OCI-LY3 (cell line): Measurements from ENCODE around the gene MYH7.

Experiments
- CTCF ChIP-seq: fragments of 200-600, 300-600 bp; sonication (generic); IDR thresholded peaks from 2 replicates; pipeline ENCODE4 v1.5.1; 2014; ENCODE audit warnings: antibody characterized with exemption, low read length, low read depth
- EZH2phosphoT487 ChIP-seq: fragments of 200-600 bp; shearing (Covaris generic); IDR thresholded peaks from 2 replicates; pipeline ENCODE4 v1.6.1; 2018; ENCODE audit warnings: antibody characterized with exemption, mixed run types, low read depth

- TF ChIP-seq CTCF (no peak), EZH2phosphoT487 (no peak)
Observed at GRCh38 chr14:23423657-23424056, 11.8 kb downstream of the MYH7 start.
